Activated naive CD8-positive, alpha-beta T cell (primary cell): ENCODE data around the gene SLAIN2.

ENCODE experiments used
- H3K27ac Mint-ChIP-seq: one replicate; pipeline ENCODE4 v1.8.0; 2021; ENCODE audit warnings: mixed read lengths
- H3K27me3 Mint-ChIP-seq: one replicate; pipeline ENCODE4 v1.8.0; 2021; ENCODE audit warnings: mixed read lengths
- H3K36me3 Mint-ChIP-seq: one replicate; pipeline ENCODE4 v1.8.0; 2021; ENCODE audit warnings: mixed read lengths
- H3K4me1 Mint-ChIP-seq: one replicate; pipeline ENCODE4 v1.8.0; 2021; ENCODE audit warnings: low read depth, mixed read lengths
- H3K4me3 Mint-ChIP-seq: one replicate; pipeline ENCODE4 v1.8.0; 2021; ENCODE audit warnings: mild to moderate bottlenecking, mixed read lengths
- H3K9me3 Mint-ChIP-seq: one replicate; pipeline ENCODE4 v1.8.0; 2021; ENCODE audit warnings: low read depth, mixed read lengths

Gene SLAIN2

GRCh38 chr4:48470137-48470536 is 128.8 kb downstream of the SLAIN2 start:
- H3K4me1 Mint-ChIP-seq = no peaks in the 10 kb centered on the region
- H3K27me3 Mint-ChIP-seq = peaks cover 7% of the 10 kb centered on the region
- no peak overlapping the region for H3K4me3 Mint-ChIP-seq
- H3K27ac Mint-ChIP-seq = no peak overlapping the region
- H3K9me3 Mint-ChIP-seq = no peaks in the 10 kb centered on the region
- H3K36me3 Mint-ChIP-seq = peaks cover 2% of the 10 kb centered on the region

- H3K9me3 Mint-ChIP-seq = no peaks in the 10 kb centered on the region
- H3K27ac Mint-ChIP-seq = no peak overlapping the region
- H3K4me1 Mint-ChIP-seq = no peaks in the 10 kb centered on the region
- peaks cover 2% of the 10 kb centered on the region for H3K36me3 Mint-ChIP-seq
- no peak overlapping the region for H3K4me3 Mint-ChIP-seq
- peaks cover 7% of the 10 kb centered on the region for H3K27me3 Mint-ChIP-seq
Measured at GRCh38 chr4:48470570-48470969, 129.2 kb downstream of the SLAIN2 start.

- Mint-ChIP-seq H3K27me3 (peaks cover 7% of the 10 kb centered on the region), H3K27ac (no peak overlapping the region), H3K4me1 (no peaks in the 10 kb centered on the region), H3K9me3 (no peaks in the 10 kb centered on the region), H3K4me3 (no peak overlapping the region), H3K36me3 (peaks cover 2% of the 10 kb centered on the region)
Measured at GRCh38 chr4:48472794-48473193, 131.5 kb downstream of the SLAIN2 start.

- Mint-ChIP-seq H3K9me3 (no peaks in the 10 kb centered on the region), H3K27me3 (peaks cover 3% of the 10 kb centered on the region), H3K4me1 (no peaks in the 10 kb centered on the region), H3K4me3 (no peak overlapping the region), H3K36me3 (peaks cover 2% of the 10 kb centered on the region), H3K27ac (no peak overlapping the region)
Measured at GRCh38 chr4:48475770-48476169, 134.4 kb downstream of the SLAIN2 start.
